Body of pancreas (tissue), 4 donors: ENCODE measurements around the gene LCAT.

ENCODE experiments used
- POLR2A ChIP-seq, 3 donors: fragments of 450-650 bp; IDR thresholded peaks; one replicate each; pipeline ENCODE4 v1.6.1; 2016; ENCODE audit warnings: antibody characterized with exemption in 3 of 3, mild to moderate bottlenecking in 2 of 3
- TF ChIP-seq, protein P1 (sequence below), 7 experiments: fragments of 450-650 bp in 4 of 7; fragments of 200-600 bp in 3 of 7; sonication (generic) in 3 of 7; IDR thresholded peaks; one replicate each; pipeline ENCODE4 v1.5.1; 2016 to 2019; ENCODE audit warnings: antibody characterized with exemption in 7 of 7

DNA sequence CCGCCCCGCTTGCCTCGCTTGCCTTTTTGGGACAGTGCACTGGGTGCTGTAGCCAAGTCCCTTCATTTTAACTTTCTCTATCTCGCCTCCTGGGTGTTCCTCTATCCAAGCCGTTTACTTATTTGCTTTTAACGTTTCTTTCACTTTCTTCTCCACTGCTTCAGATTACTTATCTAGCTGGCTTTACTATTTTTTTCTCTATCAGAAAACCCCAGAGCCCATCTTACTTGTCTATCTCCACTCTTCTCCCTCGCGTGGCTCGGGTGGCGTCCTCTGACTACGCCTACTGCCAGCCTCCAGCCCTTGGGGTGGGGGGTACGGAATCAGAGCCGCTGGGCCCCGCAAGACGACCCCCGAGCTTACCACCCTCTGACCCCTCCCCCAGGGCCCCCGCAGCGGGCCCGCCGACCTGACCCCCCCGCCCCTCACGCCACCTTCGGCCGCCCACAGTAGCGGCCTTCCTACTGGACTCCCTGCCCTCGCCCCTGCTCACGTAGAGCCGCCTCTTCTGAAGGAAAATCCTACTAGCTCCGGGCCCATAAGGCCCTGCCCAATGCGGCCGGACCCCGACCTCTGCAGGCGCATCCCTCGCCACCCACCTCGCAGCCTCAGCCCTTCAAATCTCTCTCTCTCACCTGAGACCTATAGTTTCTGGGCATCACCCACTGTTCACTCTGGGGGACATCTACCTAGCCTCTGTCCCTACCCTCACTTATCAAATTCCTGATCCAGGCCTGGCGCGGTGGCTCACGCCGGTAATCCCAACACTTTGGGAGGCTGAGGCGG, 25.5 kb upstream of the LCAT start:
- TF ChIP-seq, protein P1, sequence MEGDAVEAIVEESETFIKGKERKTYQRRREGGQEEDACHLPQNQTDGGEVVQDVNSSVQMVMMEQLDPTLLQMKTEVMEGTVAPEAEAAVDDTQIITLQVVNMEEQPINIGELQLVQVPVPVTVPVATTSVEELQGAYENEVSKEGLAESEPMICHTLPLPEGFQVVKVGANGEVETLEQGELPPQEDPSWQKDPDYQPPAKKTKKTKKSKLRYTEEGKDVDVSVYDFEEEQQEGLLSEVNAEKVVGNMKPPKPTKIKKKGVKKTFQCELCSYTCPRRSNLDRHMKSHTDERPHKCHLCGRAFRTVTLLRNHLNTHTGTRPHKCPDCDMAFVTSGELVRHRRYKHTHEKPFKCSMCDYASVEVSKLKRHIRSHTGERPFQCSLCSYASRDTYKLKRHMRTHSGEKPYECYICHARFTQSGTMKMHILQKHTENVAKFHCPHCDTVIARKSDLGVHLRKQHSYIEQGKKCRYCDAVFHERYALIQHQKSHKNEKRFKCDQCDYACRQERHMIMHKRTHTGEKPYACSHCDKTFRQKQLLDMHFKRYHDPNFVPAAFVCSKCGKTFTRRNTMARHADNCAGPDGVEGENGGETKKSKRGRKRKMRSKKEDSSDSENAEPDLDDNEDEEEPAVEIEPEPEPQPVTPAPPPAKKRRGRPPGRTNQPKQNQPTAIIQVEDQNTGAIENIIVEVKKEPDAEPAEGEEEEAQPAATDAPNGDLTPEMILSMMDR (IDR thresholded peaks at IDR 0.05): no peak
- TF ChIP-seq POLR2A (IDR thresholded peaks at IDR 0.05): no peak
